Endothelial cell of hepatic sinusoid (primary cell): ENCODE data around the gene ZDHHC18.
"Not testable (repeated sequence)": the region's sequence is repeated elsewhere in the genome, so short reads cannot be mapped to it uniquely, and the experiment has no call there.

ENCODE experiments used
- in situ Hi-C: cut with HindIII; loops from 2 replicates; pipeline ENCODE4 v1.10.0; 2017; ENCODE audit warnings: low sequenced_read_pairs

The ZDHHC18 gene

GRCh38 chr1:26790551-26790953, 35.9 kb upstream of the ZDHHC18 start:
- in situ Hi-C loops = no loop called here

GRCh38 chr1:26791148-26791547, 35.3 kb upstream of the ZDHHC18 start:
- in situ Hi-C loops = no loop called here

- in situ Hi-C loops = no loop called here
These were observed 34.9 kb upstream of the ZDHHC18 start for GRCh38 chr1:26791626-26792025.

- in situ Hi-C loops = no loop called here
These were observed 33.6 kb upstream of the ZDHHC18 start for GRCh38 chr1:26792924-26793323.

GRCh38 chr1:26794391-26794790, 32.1 kb upstream of the ZDHHC18 start:
- in situ Hi-C loops = no loop called here

GRCh38 chr1:26797627-26798026, 28.9 kb upstream of the ZDHHC18 start:
- in situ Hi-C loops = no loop called here

- in situ Hi-C loops = no loop called here
These were observed 26.9 kb upstream of the ZDHHC18 start for GRCh38 chr1:26799479-26800142.

GRCh38 chr1:26803932-26804331, 22.6 kb upstream of the ZDHHC18 start:
- in situ Hi-C loops = not testable (repeated sequence)

- in situ Hi-C loops = not testable (repeated sequence)
These were observed 16.4 kb upstream of the ZDHHC18 start for GRCh38 chr1:26810105-26810504.

GRCh38 chr1:26811057-26811456, 15.4 kb upstream of the ZDHHC18 start:
- in situ Hi-C loops = no loop called here

GRCh38 chr1:26811708-26812107, 14.8 kb upstream of the ZDHHC18 start:
- in situ Hi-C loops = no loop called here

- in situ Hi-C loops = no loop called here
These were observed 12.1 kb upstream of the ZDHHC18 start for GRCh38 chr1:26814377-26814776.

- in situ Hi-C loops = no loop called here
These were observed 11.6 kb upstream of the ZDHHC18 start for GRCh38 chr1:26814893-26815292.

GRCh38 chr1:26820784-26821269, 5.7 kb upstream of the ZDHHC18 start:
- in situ Hi-C loops = no loop called here

GRCh38 chr1:26822737-26823395, 3.6 kb upstream of the ZDHHC18 start:
- in situ Hi-C loops = no loop called here

GRCh38 chr1:26824731-26825130, 1.8 kb upstream of the ZDHHC18 start:
- in situ Hi-C loops = no loop called here

GRCh38 chr1:26827106-26827604, 667 bp downstream of the ZDHHC18 start:
- in situ Hi-C loops = no loop called here

GRCh38 chr1:26827663-26828062, 1.2 kb downstream of the ZDHHC18 start:
- in situ Hi-C loops = no loop called here

GRCh38 chr1:26828411-26828991, 2.0 kb downstream of the ZDHHC18 start:
- in situ Hi-C loops = no loop called here

GRCh38 chr1:26829184-26829911, 2.9 kb downstream of the ZDHHC18 start:
- in situ Hi-C loops = no loop called here

- in situ Hi-C loops = no loop called here
These were observed 4.6 kb downstream of the ZDHHC18 start for GRCh38 chr1:26831059-26831458.
